Measurements from ENCODE around the gene SPANXA1. TPM values are rescaled to one million over a fixed set of nuclear protein-coding genes. Genes with fewer than 3 reads are reported as not detected.

SPANXA1 gene, protein sequence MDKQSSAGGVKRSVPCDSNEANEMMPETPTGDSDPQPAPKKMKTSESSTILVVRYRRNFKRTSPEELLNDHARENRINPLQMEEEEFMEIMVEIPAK
- total RNA-seq, result not detected in 2 replicates

DNA sequence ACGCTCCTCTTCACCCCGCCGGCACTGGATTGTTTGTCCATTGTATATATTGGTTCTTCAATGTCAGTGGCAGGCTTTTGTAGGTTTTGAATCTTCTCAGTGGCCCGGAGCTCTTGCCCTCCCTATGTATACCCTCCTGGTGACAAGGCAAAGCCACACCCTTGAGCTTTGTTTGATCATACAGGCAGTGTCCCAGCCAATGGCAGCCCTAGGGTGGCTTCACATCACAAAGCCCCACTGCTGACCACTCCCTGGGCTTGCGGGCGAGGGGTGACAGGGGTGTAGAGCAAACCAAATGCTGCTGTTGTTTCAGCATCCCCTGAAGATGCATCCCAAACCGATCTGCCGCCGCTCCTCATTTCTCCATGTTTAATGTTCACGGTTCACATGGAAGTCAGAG is at the start of gene SPANXA1:
Gene SPANXA1 (minus strand): TSS at position 101 of the 400 bp plus-strand sequence. CDS start 60 bp downstream, at position 41.

DNA sequence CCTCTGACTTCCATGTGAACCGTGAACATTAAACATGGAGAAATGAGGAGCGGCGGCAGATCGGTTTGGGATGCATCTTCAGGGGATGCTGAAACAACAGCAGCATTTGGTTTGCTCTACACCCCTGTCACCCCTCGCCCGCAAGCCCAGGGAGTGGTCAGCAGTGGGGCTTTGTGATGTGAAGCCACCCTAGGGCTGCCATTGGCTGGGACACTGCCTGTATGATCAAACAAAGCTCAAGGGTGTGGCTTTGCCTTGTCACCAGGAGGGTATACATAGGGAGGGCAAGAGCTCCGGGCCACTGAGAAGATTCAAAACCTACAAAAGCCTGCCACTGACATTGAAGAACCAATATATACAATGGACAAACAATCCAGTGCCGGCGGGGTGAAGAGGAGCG is 4.9 kb upstream of the SPANXA1 start, which contains the start of gene SPANXA2:
Gene SPANXA2 (plus strand): TSS at position 301 of the 400 bp plus-strand sequence. CDS start 60 bp downstream, at position 361.

Other genes with a start within 250 kb of the SPANXA1 start
- not detected in 2 replicates for gene SPANXA2, start 5.0 kb upstream of the SPANXA1 start, total RNA-seq
- not detected in 2 replicates for gene SPANXD, start 114.0 kb upstream of the SPANXA1 start, total RNA-seq